Adrenal gland (tissue), 12 donors: Measurements from ENCODE around the gene CHDH. TPM values are rescaled to one million over a fixed set of nuclear protein-coding genes. Genes with fewer than 3 reads are reported as not detected.
A peak's percentile ranks its signal among the peaks of the same experiment; 100 is the strongest.

ENCODE experiments used
- DNase-seq, 7 donors: peaks; one replicate each; pipeline ENCODE4 v3.0.0-alpha.2; 2019 to 2020
- H3K27ac ChIP-seq, 5 donors: fragments of 200-600 bp; sonication (generic) in 4 of 5; 1 replicate in 3 of 5; 2 replicates in 2 of 5; pipeline versions ENCODE4 v1.5.1 to v1.8.0; 2016 to 2020; ENCODE audit warnings: mild to moderate bottlenecking in 1 of 5
- H3K27me3 ChIP-seq: fragments of 200-600 bp; 2 replicates; pipeline ENCODE4 v1.8.0; 2021
- H3K36me3 ChIP-seq, 2 donors: fragments of 200-600 bp; replicated peaks in 1 of 2; 1 replicate in 1 of 2; 2 replicates in 1 of 2; pipeline versions ENCODE4 v1.5.1 to v1.8.0; 2018 to 2022
- H3K4me1 ChIP-seq, 2 donors: fragments of 200-600 bp; replicated peaks in 1 of 2; 1 replicate in 1 of 2; 2 replicates in 1 of 2; pipeline versions ENCODE4 v1.5.1 to v1.8.0; 2018 to 2021
- H3K4me3 ChIP-seq, 4 donors: fragments of 200-600 bp; sonication (generic) in 3 of 4; one replicate each; pipeline ENCODE4 v1.5.1; 2016 to 2018
- H3K9me3 ChIP-seq, 3 donors: fragments of 200-600 bp; sonication (generic) in 1 of 3; replicated peaks in 1 of 3; 1 replicate in 2 of 3; 2 replicates in 1 of 3; pipeline versions ENCODE4 v1.5.1 to v1.8.0; 2016 to 2021
- POLR2A ChIP-seq, 2 donors: fragments of 450-650 bp; IDR thresholded peaks; one replicate each; pipeline ENCODE4 v1.6.1; 2017; ENCODE audit warnings: antibody characterized with exemption in 2 of 2, mild to moderate bottlenecking in 2 of 2, moderate library complexity in 1 of 2
- WGBS, 4 donors: extraction: QIAGEN DNeasy Blood & Tissue Kit in 2 of 4; methylation state at CpG; one replicate each; pipeline versions ENCODE4 v1.1.5 to v1.1.7; 2013 to 2017; 5-methylcytosine and 5-hydroxymethylcytosine counted together
- intact Hi-C, 2 donors: fragments of 100-400 bp; cut with DNase I; formaldehyde crosslinking; loops; one replicate each; pipeline versions ENCODE4 v1.14.1 to v1.15.0; 2022 to 2023
- polyA plus RNA-seq, 3 donors: library from polyadenylated mRNA; stranded (reverse); fragments of 200-250 nt in 2 of 3; fragments of 350-450 nt in 1 of 3; fragmentation: Illumina TruSeq in 1 of 3; extraction: RNeasy Lipid Tissue Mini Kit (QIAGEN cat#74804) in 1 of 3; gene quantifications; one replicate each; pipeline ENCODE4 v1.2.3, GENCODE V29; 2013 to 2014
- total RNA-seq, 9 donors: library from RNA; depleted of rRNA in 4 of 9; stranded (reverse); fragments of >200 nt in 4 of 9; fragments of 120-200 nt in 1 of 9; fragmentation: NEBNext Ultra II Directional in 1 of 9; extraction: Animal tissue kit (Norgen Biotek cat#: 25700) in 1 of 9; gene quantifications; one replicate each; pipeline versions ENCODE4 v1.1.0 to v1.2.4, GENCODE V29; 2013 to 2023
- TF ChIP-seq, protein P1 (sequence below), 6 experiments: fragments of 450-650 bp in 4 of 6; fragments of 200-600 bp in 2 of 6; sonication (generic) in 1 of 6; IDR thresholded peaks; 1 replicate in 5 of 6; 2 replicates in 1 of 6; pipeline versions ENCODE4 v1.5.1 to v1.8.0; 2016 to 2021; ENCODE audit warnings: antibody characterized with exemption in 6 of 6, mild to moderate bottlenecking in 2 of 6, moderate library complexity in 1 of 6
- donor health status: healthy with polysubstance abuse.
- donor health status: Bipolar disorder and iron deficiency.
- donor health status: DM: yes; HTN: yes; CAD: no.
- donor health status: DM: no; HTN: no; CAD: no.
- donor health status: DM: no; HTN: no; CAD: no.
- donor health status: DM: yes; HTN: yes; CAD: no.

Gene CHDH
- total and polyA plus RNA-seq, 12 donors: 0.17 to 29.6 (median 5.3) TPM

DNA sequence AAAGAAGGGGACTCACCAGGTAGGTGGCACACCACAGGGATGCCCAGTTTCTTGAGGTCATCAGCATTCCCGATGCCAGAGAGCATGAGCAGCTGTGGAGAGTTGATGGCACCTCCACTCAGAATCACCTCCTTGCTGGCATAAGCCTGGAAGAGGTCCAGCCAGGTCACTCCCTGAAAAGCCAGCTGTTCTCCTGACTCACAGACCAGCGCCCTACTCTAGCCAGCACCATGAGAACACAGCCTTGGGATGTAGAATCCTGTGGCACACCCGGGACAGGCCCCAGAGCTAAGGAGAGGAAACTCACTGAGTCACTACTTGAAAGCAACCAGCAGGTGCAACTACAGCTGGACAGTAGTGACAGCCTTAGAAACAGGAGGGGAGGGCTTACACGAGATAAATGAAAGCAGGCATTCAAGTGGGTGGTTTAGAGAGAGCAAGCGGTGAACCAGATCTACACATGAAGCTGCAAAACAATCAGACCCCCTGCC lies 24.5 kb downstream of the CHDH start:
- DNase-seq: peak; percentile 56 to 91 (median 84)

DNA sequence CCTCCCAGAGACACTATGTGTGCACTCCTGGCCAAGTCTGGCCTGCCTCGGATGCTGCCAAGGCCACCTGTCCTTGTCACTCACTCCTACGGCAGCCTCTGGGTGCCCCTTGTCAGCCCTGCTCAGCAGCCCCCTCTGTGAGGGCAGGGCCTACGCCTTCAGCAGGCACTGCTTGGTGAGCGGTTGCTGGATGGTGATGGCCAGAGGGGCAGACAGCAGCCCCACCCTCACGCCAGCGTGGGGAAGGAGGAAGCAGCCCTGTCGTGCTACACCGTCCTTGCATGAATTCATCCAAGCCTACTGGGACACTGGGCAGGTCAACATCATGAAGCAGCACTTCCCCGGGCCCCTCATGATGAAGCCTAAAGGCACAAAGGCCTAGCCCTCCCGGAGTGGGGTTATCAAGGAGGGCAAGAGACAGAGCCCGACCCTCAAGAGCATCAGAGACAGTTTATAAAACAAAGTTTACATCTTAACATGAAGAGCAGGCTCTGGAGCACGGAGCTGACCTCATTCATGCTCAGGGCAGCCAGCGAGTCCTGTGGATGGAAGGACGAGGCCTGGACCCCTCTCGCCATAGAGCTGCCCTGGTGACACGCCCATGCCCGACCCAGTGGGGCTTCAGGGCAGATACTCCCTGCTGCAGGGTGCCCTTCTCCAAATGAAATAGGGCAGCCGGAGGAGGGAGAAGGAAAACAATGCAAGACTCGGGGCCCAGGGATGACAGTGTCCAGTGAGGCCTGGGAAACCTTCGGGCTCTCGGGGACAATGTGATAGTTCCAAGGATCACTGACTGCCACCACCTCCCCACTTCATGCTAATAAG lies 25.3 kb downstream of the CHDH start:
- 64 to 84% (median 78%) methylated on average over 13 to 21 of the region's 21 CpGs for WGBS, 4 donors
- Histone ChIP-seq H3K36me3 (peaks cover 0 to 11% of the 10 kb centered on the region in 2 donors), H3K9me3 (no peaks in the 10 kb centered on the region), H3K4me3 (no peak overlapping the region), H3K4me1 (peaks cover 0 to 5% of the 10 kb centered on the region in 2 donors), H3K27ac (peak overlapping the region in 2 of 5 donors; percentile 8 to 60), H3K27me3 (no peaks in the 10 kb centered on the region)
- TF ChIP-seq, protein P1, sequence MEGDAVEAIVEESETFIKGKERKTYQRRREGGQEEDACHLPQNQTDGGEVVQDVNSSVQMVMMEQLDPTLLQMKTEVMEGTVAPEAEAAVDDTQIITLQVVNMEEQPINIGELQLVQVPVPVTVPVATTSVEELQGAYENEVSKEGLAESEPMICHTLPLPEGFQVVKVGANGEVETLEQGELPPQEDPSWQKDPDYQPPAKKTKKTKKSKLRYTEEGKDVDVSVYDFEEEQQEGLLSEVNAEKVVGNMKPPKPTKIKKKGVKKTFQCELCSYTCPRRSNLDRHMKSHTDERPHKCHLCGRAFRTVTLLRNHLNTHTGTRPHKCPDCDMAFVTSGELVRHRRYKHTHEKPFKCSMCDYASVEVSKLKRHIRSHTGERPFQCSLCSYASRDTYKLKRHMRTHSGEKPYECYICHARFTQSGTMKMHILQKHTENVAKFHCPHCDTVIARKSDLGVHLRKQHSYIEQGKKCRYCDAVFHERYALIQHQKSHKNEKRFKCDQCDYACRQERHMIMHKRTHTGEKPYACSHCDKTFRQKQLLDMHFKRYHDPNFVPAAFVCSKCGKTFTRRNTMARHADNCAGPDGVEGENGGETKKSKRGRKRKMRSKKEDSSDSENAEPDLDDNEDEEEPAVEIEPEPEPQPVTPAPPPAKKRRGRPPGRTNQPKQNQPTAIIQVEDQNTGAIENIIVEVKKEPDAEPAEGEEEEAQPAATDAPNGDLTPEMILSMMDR (IDR thresholded peaks at IDR 0.05): no peak
- TF ChIP-seq POLR2A (IDR thresholded peaks at IDR 0.05): no peak
- peak in 2 of 7 donors; percentile 23 to 57 for DNase-seq
- intact Hi-C loops: no loop called here

More for the DNA sequence above, 24.5 kb downstream of the CHDH start:
- peaks cover 0 to 11% of the 10 kb centered on the region in 2 donors for H3K36me3 ChIP-seq
- peak overlapping the region in 4 of 5 donors; percentile 8 to 60 (median 24) for H3K27ac ChIP-seq
- 48 to 56% (median 51%) methylated on average over 4 to 5 of the region's 5 CpGs for WGBS, 4 donors
- intact Hi-C loops: no loop called here
- peaks cover 0 to 5% of the 10 kb centered on the region in 2 donors for H3K4me1 ChIP-seq
- H3K4me3 ChIP-seq: no peak overlapping the region
- TF ChIP-seq, protein P1 (IDR thresholded peaks at IDR 0.05): peak in 2 of 6 experiments; percentile 20 to 33
- no peak for TF ChIP-seq POLR2A (IDR thresholded peaks at IDR 0.05)
- H3K27me3 ChIP-seq: no peaks in the 10 kb centered on the region
- no peaks in the 10 kb centered on the region for H3K9me3 ChIP-seq

DNA sequence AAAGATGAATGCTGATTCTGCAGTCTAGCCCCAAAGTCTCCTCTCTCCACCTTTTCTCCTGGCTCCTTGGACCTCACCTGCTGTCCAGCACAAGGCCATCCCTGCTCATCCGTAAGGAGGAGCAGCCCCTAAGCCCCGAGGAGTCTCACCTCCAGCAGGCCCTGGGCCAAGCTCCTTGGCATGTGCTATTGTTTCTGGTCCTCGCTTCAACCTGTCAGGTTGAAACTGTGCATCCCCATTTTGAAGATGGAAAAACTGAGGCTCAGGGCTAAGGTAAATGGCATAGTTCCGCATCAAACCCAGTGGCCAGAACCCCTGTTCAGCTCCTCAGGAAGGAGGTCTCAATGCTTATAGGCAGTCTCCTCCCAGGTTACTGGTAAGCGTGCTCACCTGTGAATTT lies 26.1 kb downstream of the CHDH start:
- intact Hi-C loops: no loop called here
- WGBS, 4 donors: 82 to 91% (median 89%) methylated on average over 5 of the region's 5 CpGs; no CpG with 5 or more reads in 1 of the 4 donors
- Histone ChIP-seq H3K27ac (no peak overlapping the region), H3K36me3 (peaks cover 0 to 11% of the 10 kb centered on the region in 2 donors), H3K4me1 (peaks cover 0 to 5% of the 10 kb centered on the region in 2 donors), H3K9me3 (no peaks in the 10 kb centered on the region), H3K27me3 (no peaks in the 10 kb centered on the region), H3K4me3 (no peak overlapping the region)
- DNase-seq: peak in 1 of 7 donors; percentile 43
- TF ChIP-seq, protein P1 (IDR thresholded peaks at IDR 0.05): no peak
- TF ChIP-seq POLR2A (IDR thresholded peaks at IDR 0.05): no peak

DNA sequence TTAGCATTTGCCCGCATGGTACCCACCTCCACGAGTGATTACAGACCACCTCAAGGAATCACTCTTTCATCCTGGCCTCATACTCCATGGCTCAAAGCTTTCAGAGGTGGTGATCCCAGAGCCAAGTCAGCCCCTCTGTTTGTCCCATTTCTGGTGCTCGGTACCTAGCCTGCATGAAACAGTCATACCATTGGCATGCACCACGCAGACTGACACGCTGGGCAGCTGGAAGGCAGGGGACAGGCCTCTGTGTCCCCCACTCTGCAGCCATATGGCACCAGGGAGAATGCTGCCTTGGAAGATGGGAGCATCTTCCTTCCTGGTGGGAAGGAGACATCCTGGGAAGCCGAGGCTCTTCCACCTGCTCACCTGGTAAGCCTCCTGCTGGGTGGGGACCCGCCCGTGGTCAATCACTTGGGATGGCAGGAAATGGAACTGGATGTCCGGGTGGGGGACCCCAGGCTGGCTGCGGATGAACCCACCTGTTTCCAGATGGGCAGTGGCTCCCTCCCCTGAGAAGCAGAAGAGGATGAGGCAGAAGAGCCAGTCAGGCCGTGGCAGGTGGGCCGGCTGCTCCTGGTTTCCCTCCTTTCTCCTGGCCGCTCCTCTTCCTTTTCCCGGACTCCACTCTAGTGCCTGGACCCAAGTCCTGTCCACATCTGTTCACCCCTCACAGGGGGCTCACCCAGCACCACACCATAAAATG lies 26.9 kb downstream of the CHDH start:
- Histone ChIP-seq H3K36me3 (peaks cover 0 to 11% of the 10 kb centered on the region in 2 donors), H3K9me3 (no peaks in the 10 kb centered on the region), H3K4me3 (no peak overlapping the region), H3K4me1 (peaks cover 0 to 5% of the 10 kb centered on the region in 2 donors), H3K27ac (no peak overlapping the region), H3K27me3 (no peaks in the 10 kb centered on the region)
- WGBS, 4 donors: 91 to 95% (median 94%) methylated on average over 10 to 14 of the region's 14 CpGs
- TF ChIP-seq, protein P1 (IDR thresholded peaks at IDR 0.05): no peak
- no peak for TF ChIP-seq POLR2A (IDR thresholded peaks at IDR 0.05)
- intact Hi-C loops: no loop called here
- peak in 2 of 7 donors; percentile 18 to 48 for DNase-seq
